GM18519 (cell line): ENCODE data around the gene MEF2B.
"Not testable (repeated sequence)": the region's sequence is repeated elsewhere in the genome, so short reads cannot be mapped to it uniquely, and the experiment has no call there.

Source experiments
- ATAC-seq: cut with Tn5 transposase; IDR thresholded peaks from one replicate; pipeline ENCODE4 v1.9.1; 2021; ENCODE audit warnings: mild to moderate bottlenecking, moderate library complexity; ENCODE audit not compliant: unreplicated experiment, low FRiP score

Gene MEF2B

GRCh38 chr19:19160461-19161035 lies 9.5 kb downstream of the MEF2B start:
- no peak for ATAC-seq

- ATAC-seq: no peak
Observed at GRCh38 chr19:19159534-19159933, 10.5 kb downstream of the MEF2B start.

- ATAC-seq: no peak
Observed at GRCh38 chr19:19157808-19158207, 12.3 kb downstream of the MEF2B start.

GRCh38 chr19:19155495-19156219 lies 14.4 kb downstream of the MEF2B start:
- peak; percentile 49 for ATAC-seq

- ATAC-seq: no peak
Observed at GRCh38 chr19:19154768-19155494, 15.1 kb downstream of the MEF2B start.

GRCh38 chr19:19152668-19153384 lies 17.2 kb downstream of the MEF2B start:
- no peak for ATAC-seq

- no peak for ATAC-seq
Observed at GRCh38 chr19:19151418-19151817, 18.6 kb downstream of the MEF2B start.

- no peak for ATAC-seq
Observed at GRCh38 chr19:19149435-19149834, 20.6 kb downstream of the MEF2B start.

GRCh38 chr19:19148504-19148903 lies 21.6 kb downstream of the MEF2B start:
- not testable (repeated sequence) for ATAC-seq

GRCh38 chr19:19147344-19147743 lies 22.7 kb downstream of the MEF2B start:
- ATAC-seq: no peak

GRCh38 chr19:19146865-19147264 lies 23.2 kb downstream of the MEF2B start:
- ATAC-seq: no peak

GRCh38 chr19:19145684-19146608 lies 24.1 kb downstream of the MEF2B start:
- no peak for ATAC-seq

GRCh38 chr19:19145281-19145680 lies 24.8 kb downstream of the MEF2B start:
- ATAC-seq: no peak

GRCh38 chr19:19142347-19142746 lies 27.7 kb downstream of the MEF2B start:
- no peak for ATAC-seq

GRCh38 chr19:19140476-19140875 lies 29.6 kb downstream of the MEF2B start:
- ATAC-seq: no peak

- ATAC-seq: no peak
Observed at GRCh38 chr19:19139876-19140229, 30.2 kb downstream of the MEF2B start.

GRCh38 chr19:19138109-19138981 lies 31.7 kb downstream of the MEF2B start, which contains the start of gene TMEM161A:
TSS of gene TMEM161A (minus strand) at chr19:19138478. CDS start at chr19:19138428, 50 bp downstream.
- ATAC-seq: peak; percentile 87

- no peak for ATAC-seq
Observed at GRCh38 chr19:19137556-19138108, 32.4 kb downstream of the MEF2B start.

GRCh38 chr19:19135713-19136112 lies 34.4 kb downstream of the MEF2B start:
- ATAC-seq: not testable (repeated sequence)
